Prostate gland (tissue), 2 donors: ENCODE data around the gene TSHZ2.

ENCODE experiments used
- POLR2A ChIP-seq: fragments of 450-650 bp; IDR thresholded peaks from one replicate; pipeline ENCODE4 v1.6.1; 2016; ENCODE audit warnings: antibody characterized with exemption, mild to moderate bottlenecking
- POLR2AphosphoS5 ChIP-seq: sonication (generic); formaldehyde crosslinking; IDR thresholded peaks from one replicate; pipeline ENCODE4 v1.6.1; 2017; ENCODE audit warnings: antibody characterized with exemption
- TF ChIP-seq, protein P1 (sequence below), 4 experiments: fragments of 200-600 bp in 2 of 4; fragments of 450-650 bp in 2 of 4; sonication (generic) in 2 of 4; IDR thresholded peaks; 1 replicate in 3 of 4; 2 replicates in 1 of 4; pipeline ENCODE4 v1.5.1; 2016 to 2019; ENCODE audit warnings: antibody characterized with exemption in 4 of 4, mild to moderate bottlenecking in 2 of 4, moderate library complexity in 2 of 4

DNA sequence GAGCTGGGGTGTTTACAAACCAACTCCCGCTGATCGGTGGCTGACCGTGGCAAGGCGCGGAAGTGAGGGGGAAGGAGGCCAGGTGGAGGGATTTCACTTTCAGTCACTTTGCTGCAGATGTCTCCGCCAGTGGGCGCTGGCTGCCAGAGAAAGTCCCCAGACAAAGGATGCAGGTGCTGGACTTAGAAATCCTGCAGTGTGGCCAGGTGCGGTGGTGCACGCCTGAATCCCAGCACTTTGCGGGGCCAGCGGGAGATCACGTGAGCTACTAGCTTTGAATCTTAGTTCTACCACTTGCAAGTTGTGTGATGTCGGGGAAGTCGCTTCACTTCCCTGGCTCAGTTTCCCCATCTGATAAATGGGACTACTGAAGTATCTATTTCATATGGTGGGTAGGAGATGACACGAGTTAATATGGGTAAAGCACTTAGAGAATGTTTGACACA, 441.1 kb downstream of the TSHZ2 start:
- TF ChIP-seq, protein P1, sequence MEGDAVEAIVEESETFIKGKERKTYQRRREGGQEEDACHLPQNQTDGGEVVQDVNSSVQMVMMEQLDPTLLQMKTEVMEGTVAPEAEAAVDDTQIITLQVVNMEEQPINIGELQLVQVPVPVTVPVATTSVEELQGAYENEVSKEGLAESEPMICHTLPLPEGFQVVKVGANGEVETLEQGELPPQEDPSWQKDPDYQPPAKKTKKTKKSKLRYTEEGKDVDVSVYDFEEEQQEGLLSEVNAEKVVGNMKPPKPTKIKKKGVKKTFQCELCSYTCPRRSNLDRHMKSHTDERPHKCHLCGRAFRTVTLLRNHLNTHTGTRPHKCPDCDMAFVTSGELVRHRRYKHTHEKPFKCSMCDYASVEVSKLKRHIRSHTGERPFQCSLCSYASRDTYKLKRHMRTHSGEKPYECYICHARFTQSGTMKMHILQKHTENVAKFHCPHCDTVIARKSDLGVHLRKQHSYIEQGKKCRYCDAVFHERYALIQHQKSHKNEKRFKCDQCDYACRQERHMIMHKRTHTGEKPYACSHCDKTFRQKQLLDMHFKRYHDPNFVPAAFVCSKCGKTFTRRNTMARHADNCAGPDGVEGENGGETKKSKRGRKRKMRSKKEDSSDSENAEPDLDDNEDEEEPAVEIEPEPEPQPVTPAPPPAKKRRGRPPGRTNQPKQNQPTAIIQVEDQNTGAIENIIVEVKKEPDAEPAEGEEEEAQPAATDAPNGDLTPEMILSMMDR (IDR thresholded peaks at IDR 0.05), result peak in 1 of 4 experiments; percentile 15
- TF ChIP-seq POLR2A, result no peak
- no peak for TF ChIP-seq POLR2AphosphoS5
